CD4-positive, alpha-beta T cell treated with Interleukin-4 for 1 hour (primary cell): ENCODE results near the gene FILIP1.

Source experiments
- DNase-seq, 2 donors: peaks; one replicate each; pipeline ENCODE4 v3.0.0-alpha.2; 2020 to 2022

Gene FILIP1

GRCh38 chr6:75326557-75327258, 166.9 kb downstream of the FILIP1 start:
- DNase-seq: no peak

GRCh38 chr6:75318900-75319299, 174.7 kb downstream of the FILIP1 start:
- no peak for DNase-seq

GRCh38 chr6:75317503-75318206, 175.9 kb downstream of the FILIP1 start:
- no peak for DNase-seq

DNA sequence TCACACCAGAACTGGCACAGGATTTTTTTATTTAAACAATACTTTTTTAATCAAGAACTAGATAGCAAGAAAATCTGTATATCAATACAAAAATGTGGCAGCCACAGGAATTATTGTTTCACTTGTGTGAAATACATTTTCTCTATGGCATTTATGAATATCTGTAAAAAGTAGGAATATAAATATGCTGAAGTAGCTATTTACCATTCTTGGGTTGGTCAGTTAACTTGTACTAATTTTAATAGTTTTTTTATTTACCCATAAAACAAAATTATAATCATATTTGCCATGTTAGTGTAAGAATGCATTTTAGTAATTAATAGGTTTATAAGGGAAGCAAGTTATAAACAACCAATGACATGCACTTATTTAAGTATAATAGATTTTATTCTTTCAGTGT, 177.6 kb downstream of the FILIP1 start:
- no peak for DNase-seq

DNA sequence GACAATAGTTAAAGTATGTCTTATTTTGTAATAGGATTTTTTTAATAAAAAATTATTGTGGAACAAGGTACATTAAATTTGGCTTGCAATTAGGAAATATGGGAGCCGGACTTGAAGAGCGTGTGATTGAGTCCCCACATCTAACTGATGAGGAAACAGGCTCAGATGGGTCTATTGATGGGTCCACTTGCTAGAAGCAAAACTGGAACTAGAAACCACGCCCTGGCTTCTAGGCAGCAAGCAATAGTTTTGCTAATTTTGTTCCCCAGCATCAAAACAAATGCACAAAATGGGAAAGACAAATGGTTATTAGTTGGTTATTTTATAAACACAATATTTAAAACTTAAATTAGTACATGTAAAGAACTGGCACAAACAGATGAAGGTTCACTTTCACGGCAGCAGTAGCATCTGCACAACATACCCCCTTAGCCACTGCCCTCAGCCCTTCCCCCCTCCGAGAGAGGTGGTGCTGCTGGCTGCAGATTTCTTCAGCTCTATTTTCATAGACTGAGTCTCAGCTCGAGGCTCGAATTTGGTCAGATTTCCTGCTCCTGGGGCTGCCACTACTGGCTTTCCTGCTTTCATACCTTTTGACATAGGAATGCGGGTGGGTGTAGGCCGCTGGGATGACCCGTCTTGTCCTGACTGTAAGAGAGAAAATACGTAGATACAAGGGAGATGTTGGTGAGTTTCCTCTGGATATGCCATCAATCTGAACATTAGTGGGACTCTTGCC, 185.2 kb downstream of the FILIP1 start:
- no peak for DNase-seq

GRCh38 chr6:75307364-75308004, 186.1 kb downstream of the FILIP1 start:
- no peak for DNase-seq

DNA sequence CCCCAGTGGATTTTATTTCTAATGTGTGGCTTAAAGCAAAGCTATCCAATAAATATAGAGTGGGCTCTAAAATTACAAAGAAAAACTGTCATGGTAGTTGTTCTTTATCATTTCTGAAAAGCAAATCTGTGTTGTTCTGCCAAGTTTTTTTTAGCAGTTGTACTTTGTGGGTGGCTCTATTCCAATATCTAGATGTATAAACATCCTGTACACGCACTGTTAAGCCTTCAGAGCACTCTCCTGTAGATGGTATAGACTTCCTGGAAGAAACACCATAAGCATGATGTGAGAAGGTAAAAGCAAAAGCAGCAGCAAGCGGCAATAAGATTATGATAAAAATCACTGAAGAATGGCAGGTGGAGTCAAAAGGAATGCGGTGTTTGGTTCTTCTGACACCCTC, 187.5 kb downstream of the FILIP1 start:
- DNase-seq: no peak

DNA sequence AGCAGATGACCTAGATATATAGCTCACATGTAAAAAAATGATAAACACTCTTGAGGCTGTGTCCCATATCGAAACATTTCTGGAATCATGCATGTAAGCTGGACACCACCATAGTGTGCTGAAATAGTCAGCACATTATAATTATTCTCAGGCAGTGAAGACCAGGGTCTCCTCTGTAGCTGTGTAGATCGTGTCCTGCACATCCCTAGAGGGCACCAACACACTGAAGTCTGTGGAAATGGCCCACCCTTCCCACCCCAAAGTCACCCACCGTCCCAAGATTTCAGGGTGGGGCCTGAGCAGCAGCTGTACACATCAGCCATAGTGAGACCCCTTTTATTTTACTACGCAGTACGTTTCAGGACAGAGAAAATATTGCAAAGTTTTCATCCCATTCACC, 188.0 kb downstream of the FILIP1 start:
- DNase-seq: no peak

- no peak for DNase-seq
Observed at GRCh38 chr6:75302280-75302679, 191.3 kb downstream of the FILIP1 start.

DNA sequence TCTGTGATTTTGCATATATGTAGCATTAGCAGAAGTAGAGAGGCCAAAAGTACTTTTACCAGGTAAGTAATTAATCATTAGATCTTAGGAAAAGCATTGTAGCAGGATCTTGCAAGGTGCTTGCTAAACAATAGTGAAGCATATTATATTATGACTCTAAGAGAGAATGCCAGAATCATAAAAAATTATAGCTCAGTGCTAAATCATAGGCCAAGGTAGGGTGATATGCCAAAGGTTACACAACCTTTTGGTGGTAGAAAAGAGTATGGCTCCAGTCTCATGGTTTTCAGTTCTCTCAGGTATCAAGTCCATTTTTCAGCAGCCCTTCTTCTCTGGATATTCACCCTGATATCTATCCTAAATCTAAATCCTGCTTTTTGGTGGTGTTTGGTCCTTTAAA, 192.1 kb downstream of the FILIP1 start:
- no peak for DNase-seq

DNA sequence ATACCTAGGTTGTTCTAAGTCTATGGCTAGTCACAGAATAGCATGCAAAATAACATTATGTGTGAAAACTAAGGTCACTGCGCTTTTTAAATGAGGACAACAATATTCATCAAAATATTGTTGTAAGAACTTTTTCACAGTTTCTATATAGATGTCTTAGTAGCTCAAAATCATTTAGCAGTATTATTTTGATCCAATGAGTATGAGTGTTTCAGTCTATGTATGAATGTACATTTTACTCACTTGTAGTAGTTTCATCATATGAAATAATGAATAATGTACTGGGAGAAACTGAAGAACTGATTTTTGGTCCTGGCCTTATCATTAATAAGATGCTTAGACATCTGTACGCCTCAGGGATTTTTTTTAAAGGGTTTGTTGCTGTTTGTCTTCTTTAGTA, 192.5 kb downstream of the FILIP1 start:
- no peak for DNase-seq

DNA sequence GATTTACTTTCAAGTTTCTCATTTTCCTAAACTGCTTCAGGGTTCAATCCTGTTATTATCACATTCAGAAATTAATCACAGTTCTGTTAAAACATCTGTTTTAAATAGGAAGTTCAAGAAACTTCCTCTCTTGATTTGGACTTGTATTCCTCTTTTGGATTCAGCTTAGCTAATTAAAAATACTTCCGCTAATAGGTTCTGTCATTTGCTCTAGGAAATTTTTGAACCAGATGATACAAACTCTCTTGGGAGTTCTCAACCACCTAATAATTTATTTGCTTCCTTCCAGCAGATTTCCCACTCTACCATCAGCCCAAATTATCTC, 193.1 kb downstream of the FILIP1 start:
- DNase-seq: no peak

DNA sequence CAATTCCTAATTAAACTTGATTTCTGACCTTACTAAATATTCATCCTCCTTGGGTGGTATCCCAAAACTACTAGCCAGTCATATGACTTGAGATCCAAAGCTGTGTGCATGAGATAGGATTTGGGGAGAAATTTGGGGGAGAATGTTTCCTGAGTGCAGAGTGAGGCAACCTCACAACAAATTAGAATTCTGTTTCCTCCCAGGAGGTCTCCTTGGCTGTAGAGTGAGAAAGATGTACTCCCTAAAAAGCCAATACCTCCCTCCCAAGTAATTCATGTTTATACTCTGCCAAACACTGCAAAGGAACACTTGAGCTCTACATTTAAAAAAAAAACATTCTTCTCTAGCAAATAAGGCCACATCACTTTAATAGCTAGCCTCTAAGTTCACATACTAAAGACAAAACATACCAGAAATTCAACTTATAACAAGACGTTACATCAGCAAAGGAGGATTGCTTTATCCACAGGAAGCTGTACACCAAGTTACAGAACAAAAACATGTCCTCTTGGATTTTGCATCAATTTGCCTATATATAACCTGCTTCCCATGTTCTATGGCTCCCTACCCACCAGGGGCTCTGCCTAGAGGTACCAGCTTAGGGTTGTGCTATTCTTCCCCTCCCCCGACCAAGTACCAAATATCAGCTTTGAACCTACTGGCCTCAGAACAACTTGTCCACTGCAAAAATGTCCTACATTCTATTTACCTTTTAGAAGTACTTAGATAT, 193.6 kb downstream of the FILIP1 start:
- DNase-seq: no peak

GRCh38 chr6:75296811-75297779, 196.5 kb downstream of the FILIP1 start:
- DNase-seq: peak in 1 of 2 donors; percentile 73

DNA sequence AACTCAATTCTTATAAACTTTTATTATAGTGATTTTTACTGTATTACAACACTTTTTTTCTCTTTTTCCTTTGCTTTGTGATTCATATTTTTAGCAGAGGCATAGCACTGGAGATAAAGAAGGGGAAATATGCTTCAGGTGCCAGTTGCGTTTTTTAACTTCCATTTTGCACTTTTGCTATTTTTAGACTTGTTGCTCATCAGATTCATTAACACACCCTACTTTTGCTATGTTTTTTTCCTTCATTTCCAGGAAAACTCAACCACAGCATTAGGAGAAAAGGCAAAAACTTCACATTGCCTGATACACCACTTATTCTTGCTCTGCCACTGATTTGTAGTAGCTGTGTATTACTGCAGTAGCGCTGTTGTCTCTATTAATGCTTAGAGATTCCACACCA, 201.0 kb downstream of the FILIP1 start:
- DNase-seq: no peak

DNA sequence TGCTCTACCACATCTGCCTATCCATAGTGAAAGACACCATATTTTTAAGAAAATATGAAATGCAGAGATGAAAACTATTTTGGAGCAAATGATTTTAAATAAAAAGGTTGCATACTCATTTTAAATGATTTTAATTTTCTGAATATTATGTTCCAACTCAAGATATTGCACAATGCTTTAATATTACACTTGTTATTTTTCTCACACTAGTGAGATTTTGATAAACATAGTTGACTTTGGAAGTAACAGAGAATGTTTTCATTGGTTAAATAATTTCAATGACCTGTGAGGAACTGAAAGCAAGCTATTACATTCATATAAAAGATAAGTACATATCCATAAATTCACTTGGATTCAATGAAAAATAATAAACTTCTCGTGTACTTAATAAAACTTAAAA, 201.9 kb downstream of the FILIP1 start:
- DNase-seq: no peak

DNA sequence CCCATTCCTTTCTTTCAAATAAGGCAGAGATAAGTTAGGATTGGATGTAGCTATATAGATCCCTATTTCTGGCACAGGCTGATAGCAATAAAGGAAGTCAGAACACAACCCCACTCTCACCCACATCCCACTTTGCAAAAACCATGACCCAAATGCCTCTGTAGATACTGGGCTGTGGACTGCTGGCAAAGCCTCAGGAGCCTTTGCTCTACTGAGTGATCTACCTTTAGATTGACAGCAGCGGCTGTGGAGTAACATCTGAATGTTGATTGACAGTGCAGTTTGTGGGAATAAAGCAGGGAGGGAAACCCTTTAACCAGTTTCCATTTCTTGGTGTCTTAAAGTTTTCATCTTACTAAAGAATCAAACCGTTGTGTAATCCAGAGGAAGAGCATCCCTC, 202.3 kb downstream of the FILIP1 start:
- DNase-seq: no peak

DNA sequence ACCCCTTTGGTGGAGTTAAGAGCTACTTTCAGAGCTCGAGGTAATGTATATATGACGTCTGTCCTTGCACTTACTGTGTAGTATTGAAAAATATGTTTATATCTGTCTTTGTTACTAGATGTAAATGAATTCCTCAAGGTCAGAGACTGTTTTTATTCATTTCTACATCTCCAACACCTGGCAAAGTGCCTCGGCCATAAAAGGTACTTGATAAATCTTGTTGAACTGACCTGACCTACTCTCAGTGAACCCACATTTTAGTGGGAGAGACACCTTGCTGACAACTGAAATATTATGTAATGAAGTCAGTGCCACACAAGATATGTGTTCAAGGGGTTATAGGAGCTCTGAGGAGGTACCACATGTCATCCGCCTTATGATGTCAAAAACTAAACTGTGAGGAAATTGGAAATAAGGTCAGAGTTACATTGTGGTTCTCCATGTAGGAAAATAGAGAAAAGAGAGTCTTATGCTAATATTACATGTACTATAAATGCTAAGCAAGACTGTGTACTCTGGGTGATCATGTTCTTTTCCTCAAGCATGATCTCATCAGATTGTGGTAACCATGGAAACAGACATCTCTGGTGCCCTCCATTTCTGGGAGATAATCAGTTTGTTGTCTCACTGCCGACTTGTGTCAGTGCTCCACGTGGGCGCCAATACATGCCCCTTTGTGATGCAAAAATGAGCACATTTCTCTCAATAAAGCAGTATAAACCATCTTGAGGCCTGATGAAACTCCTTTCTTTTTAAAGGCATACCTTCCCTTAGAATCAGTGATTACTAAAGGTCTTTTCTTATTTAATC, 203.3 kb downstream of the FILIP1 start:
- DNase-seq: no peak

- no peak for DNase-seq
Observed at GRCh38 chr6:75288023-75288422, 205.6 kb downstream of the FILIP1 start.

DNA sequence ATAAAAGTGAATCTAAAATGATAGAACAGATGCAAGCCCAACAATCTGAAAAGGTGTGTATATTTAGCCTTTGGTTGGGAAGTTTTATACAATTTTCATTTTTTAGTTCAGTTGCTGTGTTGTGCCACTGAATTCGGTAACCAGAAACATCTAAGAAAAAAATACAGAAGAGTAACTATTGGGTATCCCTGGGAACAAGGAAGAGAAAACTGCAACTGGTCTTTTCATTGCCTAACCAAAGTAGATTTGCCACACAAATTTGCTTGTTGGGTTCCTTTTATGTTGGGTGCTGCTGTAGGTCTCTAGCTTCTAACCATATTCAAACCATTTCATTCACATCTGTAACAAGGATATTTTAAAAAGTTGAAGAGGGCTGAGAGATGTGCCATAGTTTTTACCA, 206.2 kb downstream of the FILIP1 start:
- no peak for DNase-seq

GRCh38 chr6:75286955-75287354, 206.6 kb downstream of the FILIP1 start:
- DNase-seq: no peak
